Stimulated activated CD4-positive, alpha-beta T cell treated with anti-CD3 and anti-CD28 coated beads, Interleukin-2, amount 100 ng/mL, for 4 hours (primary cell): ENCODE results near the gene WDR36.
"Not testable (repeated sequence)": the region's sequence is repeated elsewhere in the genome, so short reads cannot be mapped to it uniquely, and the experiment has no call there.

Source experiments
- DNase-seq: peaks from one replicate; pipeline ENCODE4 v3.0.0-alpha.2; 2020; ENCODE audit warnings: low read depth

Gene WDR36

GRCh38 chr5:111138096-111138495, 45.9 kb downstream of the WDR36 start:
- no peak for DNase-seq

GRCh38 chr5:111141471-111141870, 49.3 kb downstream of the WDR36 start:
- DNase-seq = not testable (repeated sequence)

GRCh38 chr5:111142932-111143331, 50.8 kb downstream of the WDR36 start:
- DNase-seq = no peak

GRCh38 chr5:111143910-111144309, 51.8 kb downstream of the WDR36 start:
- no peak for DNase-seq

- DNase-seq = no peak
Measured at GRCh38 chr5:111144352-111144930, 52.3 kb downstream of the WDR36 start.

- DNase-seq = no peak
Measured at GRCh38 chr5:111146053-111146452, 53.9 kb downstream of the WDR36 start.

GRCh38 chr5:111147502-111147901, 55.4 kb downstream of the WDR36 start:
- no peak for DNase-seq

GRCh38 chr5:111151998-111152397, 59.9 kb downstream of the WDR36 start:
- DNase-seq = no peak

- DNase-seq = no peak
Measured at GRCh38 chr5:111153483-111153882, 61.3 kb downstream of the WDR36 start.

- DNase-seq = no peak
Measured at GRCh38 chr5:111153945-111154344, 61.8 kb downstream of the WDR36 start.

- peak; percentile 70 for DNase-seq
Measured at GRCh38 chr5:111158105-111158744, 66.1 kb downstream of the WDR36 start.

GRCh38 chr5:111159845-111160244, 67.7 kb downstream of the WDR36 start:
- no peak for DNase-seq

GRCh38 chr5:111163000-111163399, 70.9 kb downstream of the WDR36 start:
- no peak for DNase-seq

- DNase-seq = no peak
Measured at GRCh38 chr5:111165058-111165457, 72.9 kb downstream of the WDR36 start.

- DNase-seq = no peak
Measured at GRCh38 chr5:111167551-111167950, 75.4 kb downstream of the WDR36 start.

GRCh38 chr5:111168608-111169007, 76.5 kb downstream of the WDR36 start:
- DNase-seq = no peak

- DNase-seq = no peak
Measured at GRCh38 chr5:111169269-111169668, 77.1 kb downstream of the WDR36 start.

GRCh38 chr5:111170279-111170678, 78.1 kb downstream of the WDR36 start:
- DNase-seq = no peak

GRCh38 chr5:111172504-111172903, 80.4 kb downstream of the WDR36 start:
- DNase-seq = no peak

GRCh38 chr5:111173476-111173875, 81.3 kb downstream of the WDR36 start:
- no peak for DNase-seq
